Vagina (tissue), 2 donors: ENCODE measurements around the gene SPC25. TPM values are rescaled to one million over a fixed set of nuclear protein-coding genes. Genes with fewer than 3 reads are reported as not detected.

ENCODE experiments used
- DNase-seq, 2 donors: peaks; one replicate each; pipeline ENCODE4 v3.0.0-alpha.2; 2017; ENCODE audit errors: extremely low spot score in 2 of 2
- H3K27ac ChIP-seq: fragments of 200-600 bp; sonication (generic); one replicate; pipeline ENCODE4 v1.5.1; 2019
- H3K27me3 ChIP-seq: fragments of 200-600 bp; sonication (generic); one replicate; pipeline ENCODE4 v1.5.1; 2019
- H3K36me3 ChIP-seq, 2 donors: fragments of 200-600 bp; sonication (generic); one replicate each; pipeline ENCODE4 v1.5.1; 2017 to 2019
- H3K4me1 ChIP-seq: fragments of 200-600 bp; sonication (generic); one replicate; pipeline ENCODE4 v1.5.1; 2019
- H3K4me3 ChIP-seq, 2 donors: fragments of 200-600 bp; sonication (generic); 1 replicate in 1 of 2; 2 replicates in 1 of 2; pipeline ENCODE4 v1.5.1; 2016 to 2019
- H3K9me3 ChIP-seq: fragments of 200-600 bp; sonication (generic); one replicate; pipeline ENCODE4 v1.5.1; 2019
- POLR2A ChIP-seq, 2 donors: fragments of 450-650 bp; IDR thresholded peaks; one replicate each; pipeline ENCODE4 v1.6.1; 2017; ENCODE audit warnings: antibody characterized with exemption in 2 of 2, mild to moderate bottlenecking in 2 of 2, moderate library complexity in 2 of 2
- POLR2AphosphoS5 ChIP-seq, 2 donors: sonication (generic); formaldehyde crosslinking; IDR thresholded peaks; one replicate each; pipeline ENCODE4 v1.9.0; 2017; ENCODE audit warnings: antibody characterized with exemption in 2 of 2, mild to moderate bottlenecking in 2 of 2, low read depth in 1 of 2; ENCODE audit not compliant: insufficient read depth in 1 of 2
- intact Hi-C: fragments of 100-400 bp; cut with DNase I; formaldehyde crosslinking; loops from one replicate; pipeline ENCODE4 v1.15.1; 2023
- total RNA-seq: library from RNA; depleted of rRNA; stranded (reverse); fragments of >200 nt; gene quantifications from one replicate; pipeline ENCODE4 v1.2.3, GENCODE V29; 2016
- TF ChIP-seq, protein P1 (sequence below), 3 experiments: fragments of 450-650 bp in 2 of 3; fragments of 200-600 bp in 1 of 3; sonication (generic) in 1 of 3; IDR thresholded peaks; one replicate each; pipeline ENCODE4 v1.5.1; 2017 to 2019; ENCODE audit warnings: antibody characterized with exemption in 3 of 3, mild to moderate bottlenecking in 2 of 3, moderate library complexity in 2 of 3

The SPC25 gene
- total RNA-seq, 1 donor from 2014 or later = not detected

DNA sequence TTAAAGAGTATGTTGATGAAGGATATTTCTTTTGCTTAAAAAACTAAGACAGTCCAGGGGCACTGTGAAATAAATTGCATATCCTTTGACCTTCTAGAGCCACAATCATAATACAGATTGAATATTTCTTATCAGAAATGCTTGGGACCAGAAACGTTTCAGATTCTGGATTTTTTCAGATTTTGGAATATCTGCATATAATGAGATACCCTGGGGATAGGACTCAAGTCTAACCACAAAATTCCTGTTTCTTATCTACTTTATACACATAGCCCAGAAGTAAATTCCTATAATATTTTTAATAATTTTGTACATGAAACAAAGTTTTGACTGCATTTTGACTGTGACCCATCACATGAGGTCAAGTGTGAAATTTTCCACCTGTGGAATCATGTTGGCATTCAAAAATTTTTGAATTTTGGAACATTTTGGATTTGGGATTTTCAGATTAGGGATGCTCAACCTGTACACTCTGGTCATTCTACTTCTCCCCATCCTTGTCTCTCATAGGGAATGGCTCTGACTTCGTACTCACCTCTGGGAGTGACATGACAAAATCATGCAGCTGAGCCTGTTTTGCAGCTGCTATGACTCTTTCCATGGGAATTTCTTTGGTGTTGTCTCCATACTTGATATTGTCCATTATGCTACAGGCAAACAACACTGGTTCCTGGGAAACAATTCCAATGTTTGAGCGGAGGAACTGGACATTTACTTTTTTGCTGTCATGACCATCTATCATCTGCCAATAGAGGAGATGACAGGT, 36.6 kb upstream of the SPC25 start:
- TF ChIP-seq POLR2AphosphoS5 (IDR thresholded peaks at IDR 0.05; ENCODE audit: insufficient read depth in 1 of 2, low read depth in 1 of 2) (no peak), POLR2A (IDR thresholded peaks at IDR 0.05) (no peak)
- TF ChIP-seq, protein P1, sequence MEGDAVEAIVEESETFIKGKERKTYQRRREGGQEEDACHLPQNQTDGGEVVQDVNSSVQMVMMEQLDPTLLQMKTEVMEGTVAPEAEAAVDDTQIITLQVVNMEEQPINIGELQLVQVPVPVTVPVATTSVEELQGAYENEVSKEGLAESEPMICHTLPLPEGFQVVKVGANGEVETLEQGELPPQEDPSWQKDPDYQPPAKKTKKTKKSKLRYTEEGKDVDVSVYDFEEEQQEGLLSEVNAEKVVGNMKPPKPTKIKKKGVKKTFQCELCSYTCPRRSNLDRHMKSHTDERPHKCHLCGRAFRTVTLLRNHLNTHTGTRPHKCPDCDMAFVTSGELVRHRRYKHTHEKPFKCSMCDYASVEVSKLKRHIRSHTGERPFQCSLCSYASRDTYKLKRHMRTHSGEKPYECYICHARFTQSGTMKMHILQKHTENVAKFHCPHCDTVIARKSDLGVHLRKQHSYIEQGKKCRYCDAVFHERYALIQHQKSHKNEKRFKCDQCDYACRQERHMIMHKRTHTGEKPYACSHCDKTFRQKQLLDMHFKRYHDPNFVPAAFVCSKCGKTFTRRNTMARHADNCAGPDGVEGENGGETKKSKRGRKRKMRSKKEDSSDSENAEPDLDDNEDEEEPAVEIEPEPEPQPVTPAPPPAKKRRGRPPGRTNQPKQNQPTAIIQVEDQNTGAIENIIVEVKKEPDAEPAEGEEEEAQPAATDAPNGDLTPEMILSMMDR (IDR thresholded peaks at IDR 0.05) = no peak
- no peaks in the 10 kb centered on the region for H3K27me3 ChIP-seq
- no peak overlapping the region for H3K27ac ChIP-seq
- intact Hi-C loops = no loop called here
- H3K36me3 ChIP-seq = no peaks in the 10 kb centered on the region
- no peak overlapping the region for H3K4me3 ChIP-seq
- DNase-seq = no peak
- no peaks in the 10 kb centered on the region for H3K9me3 ChIP-seq
- H3K4me1 ChIP-seq = no peaks in the 10 kb centered on the region

DNA sequence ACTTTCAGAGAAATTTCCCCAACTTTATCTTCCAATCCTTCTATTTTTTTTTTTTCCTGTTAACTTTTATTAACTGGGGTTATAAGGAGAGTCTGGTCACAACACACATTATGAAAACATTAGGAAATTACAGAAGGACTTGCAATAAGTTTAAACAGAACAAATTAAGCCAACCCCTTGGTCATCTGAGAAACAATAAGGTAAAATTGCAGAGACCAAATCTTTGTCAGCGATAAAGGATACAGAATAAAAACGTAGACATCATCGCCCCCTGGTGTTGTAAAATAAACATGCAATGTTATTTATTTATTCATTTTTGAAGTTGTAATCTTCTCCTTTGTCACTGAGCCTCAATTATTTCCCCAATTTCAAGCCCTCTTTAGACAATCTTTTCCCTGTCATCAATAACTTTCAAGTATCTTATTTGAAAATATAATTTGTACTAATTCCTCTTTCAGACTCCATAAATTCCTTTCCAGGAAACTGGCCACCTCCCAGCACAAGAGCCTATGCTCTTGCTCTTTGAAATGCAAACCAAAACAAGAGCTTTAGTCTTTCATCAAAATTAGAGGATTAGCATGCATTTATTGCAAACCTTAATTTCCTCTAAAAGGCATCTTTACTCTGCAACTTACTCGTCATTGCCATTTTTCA, 30.4 kb upstream of the SPC25 start:
- Histone ChIP-seq H3K27ac (no peak overlapping the region), H3K27me3 (no peaks in the 10 kb centered on the region), H3K4me1 (no peaks in the 10 kb centered on the region), H3K9me3 (no peaks in the 10 kb centered on the region), H3K36me3 (no peaks in the 10 kb centered on the region), H3K4me3 (no peak overlapping the region)
- TF ChIP-seq, protein P1 (IDR thresholded peaks at IDR 0.05) = peak in 1 of 3 experiments; percentile 32
- no peak for TF ChIP-seq POLR2AphosphoS5 (IDR thresholded peaks at IDR 0.05; ENCODE audit: insufficient read depth in 1 of 2, low read depth in 1 of 2)
- no peak for DNase-seq
- intact Hi-C loops = loop anchor here (5.0 kb wide), 1 partner anchor 573 kb away; no protein-coding TSS in a partner anchor

DNA sequence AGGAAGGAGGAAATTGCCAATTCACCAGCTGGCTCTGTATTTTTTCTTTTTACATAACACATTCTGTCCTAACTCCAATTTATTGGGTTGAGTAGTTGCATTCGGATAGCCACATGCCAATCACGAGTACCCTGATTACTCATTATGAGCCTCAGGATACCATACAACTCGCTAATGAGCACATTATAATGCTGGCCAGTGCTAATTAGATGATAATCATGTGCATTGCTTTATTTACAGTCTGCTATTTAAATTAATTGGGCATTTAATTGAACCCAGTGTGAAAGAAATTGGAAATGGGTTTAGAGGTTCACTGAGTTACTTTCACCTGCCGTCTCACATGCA, 26.1 kb upstream of the SPC25 start:
- no peaks in the 10 kb centered on the region for H3K36me3 ChIP-seq
- H3K4me1 ChIP-seq = no peaks in the 10 kb centered on the region
- H3K27ac ChIP-seq = no peak overlapping the region
- no peaks in the 10 kb centered on the region for H3K27me3 ChIP-seq
- intact Hi-C loops = no loop called here
- DNase-seq = no peak
- no peaks in the 10 kb centered on the region for H3K9me3 ChIP-seq
- TF ChIP-seq POLR2A (IDR thresholded peaks at IDR 0.05) (no peak), POLR2AphosphoS5 (IDR thresholded peaks at IDR 0.05; ENCODE audit: insufficient read depth in 1 of 2, low read depth in 1 of 2) (no peak)
- TF ChIP-seq, protein P1 (IDR thresholded peaks at IDR 0.05) = no peak
- H3K4me3 ChIP-seq = no peak overlapping the region

DNA sequence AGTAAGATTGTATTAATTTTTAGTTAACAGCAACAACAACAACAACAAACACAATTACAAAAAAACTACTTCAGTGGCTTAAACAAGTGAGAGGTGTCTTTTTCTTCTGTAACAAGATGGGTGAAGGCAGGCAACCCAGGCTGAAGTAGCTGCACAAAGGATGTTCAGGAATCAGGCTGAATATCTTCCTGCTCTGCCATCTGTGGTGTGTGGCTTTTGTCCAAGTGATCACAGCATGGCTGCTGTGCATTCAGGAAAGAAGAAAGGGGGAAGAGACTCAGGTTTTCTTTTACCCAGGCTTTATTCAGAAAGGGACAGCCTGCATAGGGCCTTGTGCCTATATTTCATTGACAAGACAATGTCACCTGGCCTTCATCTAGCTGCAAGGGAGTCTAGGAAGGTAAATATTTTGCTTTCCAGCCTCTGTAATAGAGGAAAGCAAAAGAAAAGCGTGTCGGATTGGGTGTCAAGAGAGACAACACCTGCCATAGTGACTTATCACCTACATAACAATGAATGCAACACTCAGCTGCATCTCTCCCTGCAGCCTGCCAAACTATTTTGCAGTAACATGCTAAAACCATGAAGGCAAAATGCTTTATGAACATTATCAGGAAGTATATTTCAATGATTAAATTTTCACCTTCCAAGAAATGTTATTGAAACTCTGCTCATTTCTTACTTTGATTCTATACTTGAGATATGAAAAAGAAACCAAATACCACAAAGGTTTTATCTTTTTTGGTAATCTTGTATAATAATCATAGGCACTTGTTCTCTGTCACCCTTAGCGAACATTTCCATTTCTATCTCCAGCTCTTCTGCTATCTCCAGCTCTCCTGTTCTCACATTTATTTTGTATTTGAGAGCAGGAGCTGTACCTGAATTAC, 25.5 kb upstream of the SPC25 start:
- Histone ChIP-seq H3K4me1 (no peaks in the 10 kb centered on the region), H3K27ac (no peak overlapping the region), H3K9me3 (no peaks in the 10 kb centered on the region), H3K4me3 (no peak overlapping the region), H3K36me3 (no peaks in the 10 kb centered on the region), H3K27me3 (no peaks in the 10 kb centered on the region)
- TF ChIP-seq, protein P1 (IDR thresholded peaks at IDR 0.05) = no peak
- TF ChIP-seq POLR2AphosphoS5 (IDR thresholded peaks at IDR 0.05; ENCODE audit: insufficient read depth in 1 of 2, low read depth in 1 of 2) (no peak), POLR2A (IDR thresholded peaks at IDR 0.05) (no peak)
- no peak for DNase-seq
- intact Hi-C loops = no loop called here
